Panc1 (cell line): ENCODE results near the gene SLC35F2. TPM values are rescaled to one million over a fixed set of nuclear protein-coding genes. Genes with fewer than 3 reads are reported as not detected.

ENCODE experiments used
- ATAC-seq: fragments of 200-7000 bp; cut with Tn5 transposase; 2 replicates; pipeline ENCODE4 v1.9.1; 2020; ENCODE audit warnings: mild to moderate bottlenecking, moderate library complexity
- BruUV-seq: library from RNA; stranded (reverse); fragments of 400-500 nt; replicated peaks from 2 replicates; lab custom pipeline; 2021; lab: Mats Ljungman, UMichigan
- CTCF ChIA-PET: fragments of 300-600 bp; sonication (Branson Sonifier 250); formaldehyde crosslinking; loops from one replicate; lab custom pipeline; 2022; ENCODE audit warnings: antibody characterized with exemption; lab: Charles Lee
- POLR2A ChIA-PET: fragments of 300-600 bp; sonication (Branson Sonifier 250); formaldehyde crosslinking; loops from one replicate; lab custom pipeline; 2022; ENCODE audit warnings: antibody characterized with exemption; lab: Charles Lee
- DNase-seq: peaks from one replicate; pipeline ENCODE4 v3.0.0-alpha.2; 2010; ENCODE audit warnings: low read depth, low spot score
- H3K27ac ChIP-seq: 2 replicates; pipeline ENCODE4 v1.5.1; 2011; ENCODE audit warnings: mild to moderate bottlenecking, low read length, inconsistent platforms
- H3K27me3 ChIP-seq: fragments of 200-500 bp; sonication (Bioruptor generic); 2 replicates; pipeline ENCODE4 v1.6.0; 2014; ENCODE audit warnings: low read length, inconsistent platforms; ENCODE audit not compliant: control insufficient read depth, insufficient read depth
- H3K36me3 ChIP-seq: fragments of 200-500 bp; sonication (Bioruptor generic); 2 replicates; pipeline ENCODE4 v1.5.1; 2014; ENCODE audit warnings: inconsistent platforms, mild to moderate bottlenecking, low read length, moderate library complexity; ENCODE audit not compliant: control insufficient read depth, insufficient read depth
- H3K4me1 ChIP-seq: 2 replicates; pipeline ENCODE4 v1.5.1; 2011; ENCODE audit warnings: inconsistent platforms, mild to moderate bottlenecking, low read length, moderate library complexity; ENCODE audit not compliant: control insufficient read depth, insufficient read depth
- H3K4me3 ChIP-seq, 2 experiments: 2 replicates each; pipeline ENCODE4 v1.5.1; 2011 to 2012; ENCODE audit warnings: low read depth in 2 of 2, low read length in 2 of 2, mild to moderate bottlenecking in 2 of 2, inconsistent platforms in 1 of 2, moderate library complexity in 1 of 2
- H3K9me3 ChIP-seq: fragments of 200-500 bp; sonication (Bioruptor generic); 2 replicates; pipeline ENCODE4 v1.5.1; 2014; ENCODE audit warnings: low read depth, mild to moderate bottlenecking, inconsistent platforms, low read length, moderate library complexity; ENCODE audit not compliant: control insufficient read depth, insufficient read depth
- CTCF ChIP-seq: fragments of 450-650 bp; IDR thresholded peaks from 2 replicates; pipeline ENCODE4 v1.5.1; 2017; ENCODE audit warnings: mild to moderate bottlenecking
- POLR2AphosphoS5 ChIP-seq: IDR thresholded peaks from 2 replicates; pipeline ENCODE4 v1.6.1; 2012; ENCODE audit warnings: mild to moderate bottlenecking, low read depth, low read length, moderate library complexity
- REST ChIP-seq, 2 experiments: IDR thresholded peaks; 2 replicates each; pipeline ENCODE4 v1.6.1; 2011 to 2012; ENCODE audit warnings: low read depth in 2 of 2, control low read depth in 1 of 2, low read length in 1 of 2, mild to moderate bottlenecking in 1 of 2, moderate library complexity in 1 of 2; ENCODE audit not compliant: insufficient read depth in 1 of 2
- SIN3A ChIP-seq: IDR thresholded peaks from 2 replicates; pipeline ENCODE4 v1.6.1; 2012; ENCODE audit warnings: low read depth, mild to moderate bottlenecking, low read length, moderate library complexity, borderline replicate concordance; ENCODE audit not compliant: insufficient read depth
- TCF7L2 ChIP-seq: IDR thresholded peaks from 2 replicates; pipeline ENCODE4 v1.6.1; 2011; ENCODE audit warnings: mild to moderate bottlenecking, low read depth, low read length, inconsistent platforms
- in situ Hi-C: cut with HindIII; loops from 2 replicates; pipeline ENCODE4 v1.10.0; 2016; ENCODE audit warnings: low sequenced_read_pairs, low pct_unique_long_range_greater_than_20kb
- intact Hi-C: fragments of 100-400 bp; cut with micrococcal nuclease; formaldehyde crosslinking; loops from one replicate; pipeline ENCODE4 v1.10.0; 2022; ENCODE audit not compliant: unreplicated experiment
- total RNA-seq: library from RNA; stranded (reverse); gene quantifications from one replicate; pipeline ENCODE4 v1.2.1, GENCODE V29; 2021; ENCODE audit not compliant: unreplicated experiment

Gene SLC35F2
- total RNA-seq, 1 experiment from 2014 or later: 89.4 TPM

- intact Hi-C loops: no loop called here
- Histone ChIP-seq H3K9me3 (no peaks in the 10 kb centered on the region), H3K27me3 (no peaks in the 10 kb centered on the region), H3K4me3 (no peak overlapping the region), H3K36me3 (no peaks in the 10 kb centered on the region), H3K27ac (no peak overlapping the region), H3K4me1 (peaks cover 31% of the 10 kb centered on the region)
- BruUV-seq: no TSS peak
- DNase-seq (no peak), ATAC-seq (no peak)
- no peak for TF ChIP-seq CTCF
- no peak for TF ChIP-seq TCF7L2
- TF ChIP-seq REST (IDR thresholded peaks at IDR 0.05; ENCODE audit: insufficient read depth in 1 of 2, low read depth in 2 of 2, low read length in 1 of 2): no peak
- TF ChIP-seq POLR2AphosphoS5: no peak
- TF ChIP-seq SIN3A: no peak
- ChIA-PET POLR2A (interaction anchor here (0.6 kb wide), 2 partner anchors 11 to 831 kb away, joined by 3 to 7 read pairs; no protein-coding TSS in a partner anchor), CTCF (no interaction called here)
- in situ Hi-C loops: no loop called here
Measured at GRCh38 chr11:107824668-107825369, 33.8 kb downstream of the SLC35F2 start.

GRCh38 chr11:107821199-107821927, 37.2 kb downstream of the SLC35F2 start:
- POLR2A ChIA-PET: no interaction called here
- TF ChIP-seq REST (IDR thresholded peaks at IDR 0.05; ENCODE audit: insufficient read depth in 1 of 2, low read depth in 2 of 2, low read length in 1 of 2): no peak
- TF ChIP-seq CTCF: no peak
- no peak for TF ChIP-seq TCF7L2
- TF ChIP-seq SIN3A: no peak
- TF ChIP-seq POLR2AphosphoS5: no peak
- no peaks in the 10 kb centered on the region for H3K27me3 ChIP-seq
- DNase-seq (no peak), ATAC-seq (no peak)
- H3K27ac ChIP-seq: peak overlapping the region; percentile 29; the same call in 1 of the 2 replicates
- peaks cover 38% of the 10 kb centered on the region for H3K4me1 ChIP-seq
- CTCF ChIA-PET: no interaction called here
- BruUV-seq: no TSS peak
- no peaks in the 10 kb centered on the region for H3K36me3 ChIP-seq
- intact Hi-C loops: no loop called here
- in situ Hi-C loops: no loop called here
- H3K9me3 ChIP-seq: no peaks in the 10 kb centered on the region
- H3K4me3 ChIP-seq: no peak overlapping the region
